Body of pancreas (tissue), 4 donors: Measurements from ENCODE around the gene SLC5A10.

ENCODE experiments used
- CTCF ChIP-seq, 7 experiments: fragments of 450-650 bp in 4 of 7; fragments of 200-600 bp in 3 of 7; sonication (generic) in 3 of 7; IDR thresholded peaks; one replicate each; pipeline ENCODE4 v1.5.1; 2016 to 2019; ENCODE audit warnings: antibody characterized with exemption in 7 of 7
- POLR2A ChIP-seq, 3 donors: fragments of 450-650 bp; IDR thresholded peaks; one replicate each; pipeline ENCODE4 v1.6.1; 2016; ENCODE audit warnings: antibody characterized with exemption in 3 of 3, mild to moderate bottlenecking in 2 of 3

GRCh38 chr17:18991531-18992315 lies 39.8 kb downstream of the SLC5A10 start:
- TF ChIP-seq CTCF (IDR thresholded peaks at IDR 0.05) (no peak), POLR2A (IDR thresholded peaks at IDR 0.05) (no peak)
